H1 (cell line): ENCODE measurements around the gene DDT. TPM values are rescaled to one million over a fixed set of nuclear protein-coding genes. Genes with fewer than 3 reads are reported as not detected.

ENCODE experiments used
- CTCF ChIA-PET: fragments of 300-600 bp; sonication (Branson Sonifier 250); formaldehyde crosslinking; loops from one replicate; lab custom pipeline; 2021; ENCODE audit not compliant: partially characterized antibody; lab: Charles Lee
- POLR2A ChIA-PET: fragments of 300-600 bp; sonication (Branson Sonifier 250); formaldehyde crosslinking; loops from one replicate; lab custom pipeline; 2021; ENCODE audit warnings: inconsistent platforms; ENCODE audit not compliant: partially characterized antibody; lab: Charles Lee
- DNase-seq, 2 experiments: peaks; one replicate each; pipeline versions ENCODE4 v3.0.0 to v3.0.0-alpha.2; 2010 to 2022; ENCODE audit warnings: low spot score in 2 of 2, low read depth in 1 of 2, mixed read lengths in 1 of 2
- FAIRE-seq: peaks from 2 replicates; lab custom pipeline; 2011; peaks lifted over from hg19 to GRCh38; lab: Jason Lieb, UNC
- H2AFZ ChIP-seq: 2 replicates; pipeline ENCODE4 v1.8.1; 2012; ENCODE audit warnings: low read length, inconsistent platforms
- H2AK5ac ChIP-seq: 2 replicates; pipeline ENCODE4 v1.6.1; 2013; ENCODE audit warnings: low read depth, low read length
- H2BK120ac ChIP-seq: replicated peaks from 2 replicates; pipeline ENCODE3; 2013; ENCODE audit warnings: low read depth, low read length, inconsistent platforms
- H2BK12ac ChIP-seq: 2 replicates; pipeline ENCODE4 v1.6.1; 2013; ENCODE audit warnings: low read depth, low read length
- H2BK15ac ChIP-seq: 2 replicates; pipeline ENCODE4 v1.6.1; 2013; ENCODE audit warnings: low read length
- H2BK20ac ChIP-seq: 2 replicates; pipeline ENCODE4 v1.6.1; 2013; ENCODE audit warnings: low read length
- H2BK5ac ChIP-seq: 2 replicates; pipeline ENCODE4 v1.6.1; 2013; ENCODE audit warnings: low read depth, low read length
- H3K14ac ChIP-seq: 2 replicates; pipeline ENCODE4 v1.6.1; 2013; ENCODE audit warnings: inconsistent platforms; ENCODE audit not compliant: insufficient read length
- H3K18ac ChIP-seq: 2 replicates; pipeline ENCODE4 v1.6.1; 2013; ENCODE audit warnings: low read length; ENCODE audit errors: extremely low read depth
- H3K23ac ChIP-seq: 2 replicates; pipeline ENCODE4 v1.6.1; 2013; ENCODE audit warnings: inconsistent platforms; ENCODE audit not compliant: insufficient read length
- H3K23me2 ChIP-seq: 2 replicates; pipeline ENCODE4 v1.6.1; 2013; ENCODE audit warnings: low read depth, low read length
- H3K27ac ChIP-seq: 2 replicates; pipeline ENCODE4 v1.6.1; 2011; ENCODE audit warnings: low read depth, low read length, inconsistent platforms
- H3K27me3 ChIP-seq, 4 experiments: replicated peaks in 1 of 4; 1 replicate in 1 of 4; 2 replicates in 3 of 4; pipeline versions ENCODE4 v1.6.1 to v1.8.1; 2011 to 2013; ENCODE audit warnings: low read length in 3 of 4, mild to moderate bottlenecking in 3 of 4, inconsistent platforms in 2 of 4, mixed read lengths in 2 of 4, moderate library complexity in 1 of 4; ENCODE audit not compliant: control insufficient read depth in 3 of 4, insufficient read depth in 3 of 4; ENCODE audit errors: extremely low read depth in 1 of 4
- H3K36me3 ChIP-seq, 4 experiments: 2 replicates each; pipeline versions ENCODE4 v1.6.1 to v1.8.1; 2011 to 2013; ENCODE audit warnings: mild to moderate bottlenecking in 4 of 4, low read length in 3 of 4, moderate library complexity in 2 of 4, control low read depth in 1 of 4, inconsistent platforms in 1 of 4; ENCODE audit not compliant: insufficient read depth in 4 of 4, control insufficient read depth in 2 of 4
- H3K4ac ChIP-seq: replicated peaks from 2 replicates; pipeline ENCODE3; 2013; ENCODE audit warnings: low read length, low read depth, mixed read lengths, inconsistent platforms; ENCODE audit not compliant: insufficient read length
- H3K4me1 ChIP-seq, 4 experiments: replicated peaks in 1 of 4; 1 replicate in 1 of 4; 2 replicates in 3 of 4; pipeline versions ENCODE4 v1.6.1 to v1.8.1; 2011 to 2013; ENCODE audit warnings: low read length in 3 of 4, inconsistent platforms in 2 of 4, mixed read lengths in 1 of 4; ENCODE audit not compliant: insufficient read depth in 4 of 4, control insufficient read depth in 3 of 4
- H3K4me2 ChIP-seq, 2 experiments: 2 replicates each; pipeline versions ENCODE4 v1.6.1 to v1.8.1; 2011 to 2013; ENCODE audit warnings: low read depth in 2 of 2, low read length in 2 of 2, control low read depth in 1 of 2, inconsistent platforms in 1 of 2, mild to moderate bottlenecking in 1 of 2; ENCODE audit not compliant: insufficient read depth in 1 of 2
- H3K4me3 ChIP-seq, 4 experiments: fragments of 200-600, 300-600 bp in 1 of 4; sonication (generic), shearing (Covaris generic), sonication (Bioruptor Twin) in 1 of 4; 2 replicates each; pipeline versions ENCODE4 v1.5.1 to v1.8.1; 2011 to 2016; ENCODE audit warnings: low read length in 4 of 4, low read depth in 3 of 4, control low read depth in 2 of 4, inconsistent platforms in 2 of 4, mild to moderate bottlenecking in 2 of 4, mixed read lengths in 1 of 4, moderate library complexity in 1 of 4; ENCODE audit not compliant: insufficient read depth in 2 of 4; ENCODE audit errors: extremely low read depth in 1 of 4
- H3K56ac ChIP-seq: replicated peaks from 2 replicates; pipeline ENCODE3; 2013; ENCODE audit warnings: low read depth, mild to moderate bottlenecking, mixed read lengths, low read length, inconsistent platforms; ENCODE audit not compliant: insufficient read length
- H3K79me1 ChIP-seq: 2 replicates; pipeline ENCODE4 v1.6.1; 2013; ENCODE audit warnings: low read depth, low read length, control low read depth
- H3K79me2 ChIP-seq, 2 experiments: 2 replicates each; pipeline versions ENCODE4 v1.6.1 to v1.8.1; 2012 to 2013; ENCODE audit warnings: low read length in 2 of 2, mild to moderate bottlenecking in 2 of 2, inconsistent platforms in 1 of 2; ENCODE audit not compliant: insufficient read depth in 2 of 2, control insufficient read depth in 1 of 2
- H3K9ac ChIP-seq, 4 experiments: replicated peaks in 1 of 4; 1 replicate in 1 of 4; 2 replicates in 3 of 4; pipeline versions ENCODE4 v1.6.1 to v1.8.1; 2011 to 2013; ENCODE audit warnings: low read depth in 3 of 4, low read length in 3 of 4, control low read depth in 2 of 4, mild to moderate bottlenecking in 2 of 4, moderate library complexity in 2 of 4, inconsistent platforms in 1 of 4; ENCODE audit errors: extremely low read depth in 1 of 4
- H3K9me3 ChIP-seq, 2 experiments: 2 replicates each; pipeline versions ENCODE4 v1.6.1 to v1.8.1; 2012 to 2013; ENCODE audit warnings: mild to moderate bottlenecking in 2 of 2, moderate library complexity in 2 of 2, control low read depth in 1 of 2, inconsistent platforms in 1 of 2, low read depth in 1 of 2, low read length in 1 of 2, mixed read lengths in 1 of 2; ENCODE audit not compliant: insufficient read depth in 2 of 2
- H4K20me1 ChIP-seq, 2 experiments: replicated peaks in 1 of 2; 2 replicates each; pipeline versions ENCODE3 to v1.8.1; 2011 to 2013; ENCODE audit warnings: inconsistent platforms in 2 of 2, low read length in 2 of 2, mild to moderate bottlenecking in 1 of 2; ENCODE audit not compliant: insufficient read depth in 2 of 2, control insufficient read depth in 1 of 2
- H4K5ac ChIP-seq: 2 replicates; pipeline ENCODE4 v1.6.1; 2013; ENCODE audit warnings: low read length, low read depth, mixed read lengths, inconsistent platforms; ENCODE audit not compliant: insufficient read length
- H4K8ac ChIP-seq: 2 replicates; pipeline ENCODE4 v1.8.0; 2013; ENCODE audit warnings: mild to moderate bottlenecking, moderate library complexity, low read length, inconsistent platforms; ENCODE audit not compliant: insufficient read depth; ENCODE audit errors: extremely low read depth
- H4K91ac ChIP-seq: replicated peaks from 2 replicates; pipeline ENCODE3; 2013; ENCODE audit warnings: low read length, mixed read lengths, inconsistent platforms; ENCODE audit not compliant: insufficient read length
- EZH2 ChIP-seq: fragments of 200-600 bp; sonication (generic); IDR thresholded peaks from 2 replicates; pipeline ENCODE4 v1.7.1; 2012; ENCODE audit warnings: low read depth, mild to moderate bottlenecking, moderate library complexity, low read length, inconsistent platforms; ENCODE audit not compliant: severe bottlenecking
- GTF2F1 ChIP-seq: IDR thresholded peaks from 2 replicates; pipeline ENCODE4 v1.6.1; 2012; ENCODE audit warnings: low read depth, low read length, improper control_type of control experiment, borderline replicate concordance
- HDAC2 ChIP-seq, 2 experiments: fragments of 300-600 bp in 1 of 2; sonication (generic) in 1 of 2; IDR thresholded peaks; 2 replicates each; pipeline ENCODE4 v1.6.1; 2011 to 2012; ENCODE audit warnings: low read depth in 2 of 2, low read length in 2 of 2, mild to moderate bottlenecking in 2 of 2, moderate library complexity in 2 of 2, borderline replicate concordance in 1 of 2, inconsistent platforms in 1 of 2
- HDAC6 ChIP-seq: IDR thresholded peaks from one replicate; pipeline ENCODE4 v1.7.1; 2012; ENCODE audit warnings: low read depth, mild to moderate bottlenecking, inconsistent platforms, low read length, moderate library complexity
- JUN ChIP-seq: IDR thresholded peaks from 2 replicates; pipeline ENCODE4 v1.6.1; 2011; ENCODE audit warnings: low read depth, mild to moderate bottlenecking, improper control_type of control experiment, low read length
- KDM5A ChIP-seq: fragments of 200-600 bp; IDR thresholded peaks from 2 replicates; pipeline ENCODE4 v1.7.1; 2012; ENCODE audit warnings: mild to moderate bottlenecking, low read length, inconsistent platforms, mixed read lengths
- PHF8 ChIP-seq: fragments of 200-600 bp; sonication (generic); conservative IDR thresholded peaks from 2 replicates; pipeline ENCODE4 v1.7.1; 2012; ENCODE audit warnings: low read depth, mild to moderate bottlenecking, inconsistent platforms, low read length, moderate library complexity
- POLR2A ChIP-seq, 2 experiments: IDR thresholded peaks; 1 replicate in 1 of 2; 2 replicates in 1 of 2; pipeline ENCODE4 v1.6.1; 2011; ENCODE audit warnings: low read depth in 2 of 2, low read length in 2 of 2, mild to moderate bottlenecking in 2 of 2; ENCODE audit errors: control extremely low read depth in 1 of 2
- RBBP5 ChIP-seq: IDR thresholded peaks from 2 replicates; pipeline ENCODE4 v1.7.1; 2012; ENCODE audit warnings: low read depth, mild to moderate bottlenecking, inconsistent platforms, low read length, moderate library complexity, borderline replicate concordance
- SUZ12 ChIP-seq: fragments of 200-600 bp; sonication (generic); IDR thresholded peaks from 2 replicates; pipeline ENCODE4 v1.6.1; 2012; ENCODE audit warnings: mild to moderate bottlenecking, inconsistent platforms, low read length, moderate library complexity, mixed read lengths
- WGBS, 2 experiments: shearing (Covaris generic) in 1 of 2; methylation state at CpG; one replicate each; pipeline versions ENCODE4 v1.1.6 to v1.1.7; 2013 to 2015; ENCODE audit warnings: low lambda C conversion rate in 2 of 2, mixed read lengths in 2 of 2, inconsistent platforms in 1 of 2, low coverage in 1 of 2, missing lambda C conversion rate in 1 of 2; ENCODE audit not compliant: insufficient replicate concordance in 2 of 2, insufficient coverage in 1 of 2, insufficient read length in 1 of 2; ENCODE audit errors: extremely low coverage in 1 of 2, missing lambda C conversion rate in 1 of 2; 5-methylcytosine and 5-hydroxymethylcytosine counted together
- polyA plus RNA-seq, 7 experiments: library from polyadenylated mRNA; depleted of rRNA in 3 of 7; stranded (reverse) in 5 of 7; unstranded in 2 of 7; fragments of >200 nt in 5 of 7; fragments of 200-250 nt in 2 of 7; gene quantifications; 1 replicate in 5 of 7; 2 replicates in 1 of 7; 4 replicates in 1 of 7; pipeline versions ENCODE4 v1.2.1 to v1.2.3, GENCODE V29; 2011 to 2013; ENCODE audit warnings: missing spikeins in 2 of 7, mixed read lengths in 2 of 7
- total RNA-seq: library from RNA; stranded (reverse); fragmentation: NEBNext Ultra II Directional; extraction: Animal tissue kit (Norgen Biotek cat#: 25700); gene quantifications from 2 replicates; pipeline ENCODE4 v1.2.1, GENCODE V29; 2021

The DDT gene
- total and polyA plus RNA-seq, 2 of the 8 experiments (the other 6 are each of a cell fraction or from before 2014, with no cell fraction given), result 106 to 341 TPM

GRCh38 chr22:23925020-23925606 is 49.1 kb downstream of the DDT start:
- H3K4me2 ChIP-seq, result no peak overlapping the region
- no peak overlapping the region for H4K8ac ChIP-seq
- H2AK5ac ChIP-seq, result no peak overlapping the region
- H2BK120ac ChIP-seq, result no peak overlapping the region
- no peak overlapping the region for H2BK12ac ChIP-seq
- H3K79me1 ChIP-seq, result no peaks in the 10 kb centered on the region
- H4K5ac ChIP-seq, result no peak overlapping the region
- TF ChIP-seq HDAC6, result no peak
- no peak for TF ChIP-seq EZH2
- TF ChIP-seq RBBP5, result no peak
- no peak for TF ChIP-seq KDM5A
- no peak for TF ChIP-seq SUZ12
- TF ChIP-seq JUN, result no peak
- TF ChIP-seq PHF8, result no peak
- TF ChIP-seq POLR2A (IDR thresholded peaks at IDR 0.05; ENCODE audit: control extremely low read depth in 1 of 2, low read depth in 2 of 2, low read length in 2 of 2), result no peak
- no peak for TF ChIP-seq GTF2F1
- TF ChIP-seq HDAC2 (IDR thresholded peaks at IDR 0.05; ENCODE audit: borderline replicate concordance in 1 of 2, low read depth in 2 of 2, low read length in 2 of 2), result no peak
- ChIA-PET CTCF (interaction anchor here (0.6 kb wide), 1 partner anchor 21 kb away, joined by 6 read pairs; no protein-coding TSS in a partner anchor), POLR2A (interaction anchor here (1.2 kb wide), 1 partner anchor 10 kb away, joined by 3 read pairs; no protein-coding TSS in a partner anchor)
- WGBS, 2 experiments, result 78% methylated on average over 6 of the region's 6 CpGs; no CpG with 5 or more reads in 1 of the 2 experiments
- H4K91ac ChIP-seq, result no peak overlapping the region
- no peak overlapping the region for H2AFZ ChIP-seq
- H3K36me3 ChIP-seq, result peaks cover 2 to 13% (median 3%) of the 10 kb centered on the region in 4 experiments; a peak in 4 of 8 replicates
- H3K4ac ChIP-seq, result no peak overlapping the region
- H2BK20ac ChIP-seq, result no peak overlapping the region
- H3K79me2 ChIP-seq, result no peaks in the 10 kb centered on the region
- no peak for DNase-seq
- no peak overlapping the region for H2BK5ac ChIP-seq
- FAIRE-seq, result no peak
- H3K56ac ChIP-seq, result no peak overlapping the region
- H3K9ac ChIP-seq, result no peak overlapping the region
- no peak overlapping the region for H2BK15ac ChIP-seq
- peaks cover 0 to 4% of the 10 kb centered on the region in 2 experiments for H4K20me1 ChIP-seq
- H3K23ac ChIP-seq, result no peak overlapping the region
- no peaks in the 10 kb centered on the region for H3K23me2 ChIP-seq
- H3K4me3 ChIP-seq, result no peak overlapping the region
- no peak overlapping the region for H3K14ac ChIP-seq
- H3K27ac ChIP-seq, result no peak overlapping the region
- no peak overlapping the region for H3K18ac ChIP-seq
- no peaks in the 10 kb centered on the region for H3K4me1 ChIP-seq
- H3K9me3 ChIP-seq, result no peaks in the 10 kb centered on the region
- no peaks in the 10 kb centered on the region for H3K27me3 ChIP-seq
